HL-60/S4 treated with phorbol 12-myristate 13-acetate at 8.2 ng/mL for 4 days and 3 days (cell line): ENCODE measurements around the gene CAMKK2.
"Not testable (repeated sequence)": the region's sequence is repeated elsewhere in the genome, so short reads cannot be mapped to it uniquely, and the experiment has no call there.

ENCODE experiments used
- in situ Hi-C: fragments of 300-500 bp; cut with MboI; formaldehyde crosslinking; loops from 2 replicates; pipeline ENCODE4 v1.15.0; 2022; ENCODE audit warnings: low sequenced_read_pairs

Gene CAMKK2

GRCh38 chr12:121227294-121227693, 69.2 kb downstream of the CAMKK2 start:
- in situ Hi-C loops, result loop anchor here (25.0 kb wide), 1 partner anchor 165 kb away; no protein-coding TSS in a partner anchor

GRCh38 chr12:121226871-121227270, 69.6 kb downstream of the CAMKK2 start:
- in situ Hi-C loops, result loop anchor here (25.0 kb wide), 1 partner anchor 165 kb away; no protein-coding TSS in a partner anchor

- in situ Hi-C loops, result loop anchor here (25.0 kb wide), 1 partner anchor 164 kb away; no protein-coding TSS in a partner anchor
These were observed 70.1 kb downstream of the CAMKK2 start for GRCh38 chr12:121226399-121226798.

GRCh38 chr12:121224591-121224990, 71.9 kb downstream of the CAMKK2 start:
- in situ Hi-C loops, result no loop called here

- in situ Hi-C loops, result no loop called here
These were observed 72.9 kb downstream of the CAMKK2 start for GRCh38 chr12:121223292-121224285.

- in situ Hi-C loops, result no loop called here
These were observed 73.7 kb downstream of the CAMKK2 start for GRCh38 chr12:121222847-121223246.

GRCh38 chr12:121219353-121219986, 77.0 kb downstream of the CAMKK2 start:
- in situ Hi-C loops, result no loop called here

GRCh38 chr12:121218588-121219352, 77.7 kb downstream of the CAMKK2 start:
- in situ Hi-C loops, result no loop called here

GRCh38 chr12:121217761-121218160, 78.7 kb downstream of the CAMKK2 start:
- in situ Hi-C loops, result no loop called here

- in situ Hi-C loops, result no loop called here
These were observed 79.4 kb downstream of the CAMKK2 start for GRCh38 chr12:121217063-121217462.

- in situ Hi-C loops, result no loop called here
These were observed 80.4 kb downstream of the CAMKK2 start for GRCh38 chr12:121216102-121216501.

GRCh38 chr12:121214855-121215745, 81.4 kb downstream of the CAMKK2 start:
- in situ Hi-C loops, result no loop called here

GRCh38 chr12:121214166-121214777, 82.2 kb downstream of the CAMKK2 start:
- in situ Hi-C loops, result no loop called here

GRCh38 chr12:121212875-121213274, 83.6 kb downstream of the CAMKK2 start:
- in situ Hi-C loops, result no loop called here

- in situ Hi-C loops, result no loop called here
These were observed 86.6 kb downstream of the CAMKK2 start, which contains the start of gene P2RX4 for GRCh38 chr12:121209624-121210572. Gene P2RX4 (plus strand): TSS chr12:121210129. CDS start chr12:121210165, 36 bp downstream.

GRCh38 chr12:121209221-121209620, 87.3 kb downstream of the CAMKK2 start:
- in situ Hi-C loops, result no loop called here

- in situ Hi-C loops, result not testable (repeated sequence)
These were observed 87.9 kb downstream of the CAMKK2 start for GRCh38 chr12:121208571-121208970.

- in situ Hi-C loops, result no loop called here
These were observed 91.0 kb downstream of the CAMKK2 start for GRCh38 chr12:121205491-121205890.
